Hippocampal formation (tissue), 2 donors: ENCODE results near the gene KLHL17.
"Not testable (repeated sequence)": the region's sequence is repeated elsewhere in the genome, so short reads cannot be mapped to it uniquely, and the experiment has no call there.

Experiments
- DNase-seq, 2 donors: peaks; one replicate each; lab custom pipeline; 2025; lab: John Stamatoyannopoulos, UW

The KLHL17 gene

DNA sequence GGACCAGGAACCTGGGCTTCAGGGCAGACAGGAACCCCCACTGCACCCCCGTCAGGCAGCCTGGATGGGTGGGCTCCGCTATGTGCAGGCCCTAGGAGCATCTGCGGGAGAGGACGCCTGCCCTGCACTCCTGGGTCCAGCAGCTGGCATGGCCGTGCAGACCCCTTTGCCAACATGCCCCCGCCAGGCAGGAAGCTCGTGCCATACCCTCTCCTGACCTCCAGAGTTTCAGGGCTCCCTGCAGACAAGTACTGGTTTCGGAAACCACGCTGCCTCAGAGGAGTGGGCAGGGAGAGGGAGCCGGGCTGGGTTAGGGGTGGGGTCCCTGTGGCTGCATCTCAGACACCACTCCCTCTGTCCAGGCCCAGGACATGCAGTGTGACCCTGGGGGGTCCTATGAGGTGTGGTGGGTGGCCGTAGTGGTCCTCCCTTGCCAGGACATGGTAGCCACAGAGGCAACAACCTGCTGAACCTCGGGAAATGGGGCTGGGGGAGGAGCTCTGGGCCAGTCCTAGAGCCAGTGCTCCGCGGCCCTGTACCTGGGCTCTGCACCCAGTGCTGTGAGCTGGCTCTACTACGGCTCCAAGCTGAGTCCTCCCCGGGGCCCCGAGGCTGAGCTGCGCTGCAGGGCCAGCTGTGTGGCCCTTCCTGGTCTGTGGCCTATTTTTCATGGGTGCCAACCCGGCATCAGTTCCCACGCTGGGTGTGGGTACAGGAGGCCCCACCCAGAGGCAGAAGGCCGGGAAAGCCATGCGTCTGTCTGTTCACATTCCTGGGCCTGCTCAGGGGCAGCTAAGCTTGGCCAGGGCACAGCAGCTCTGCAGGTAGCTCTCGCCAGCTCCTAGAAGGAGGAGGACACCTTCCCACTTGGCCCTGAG is 7.3 kb downstream of the KLHL17 start:
- no peak for DNase-seq

DNA sequence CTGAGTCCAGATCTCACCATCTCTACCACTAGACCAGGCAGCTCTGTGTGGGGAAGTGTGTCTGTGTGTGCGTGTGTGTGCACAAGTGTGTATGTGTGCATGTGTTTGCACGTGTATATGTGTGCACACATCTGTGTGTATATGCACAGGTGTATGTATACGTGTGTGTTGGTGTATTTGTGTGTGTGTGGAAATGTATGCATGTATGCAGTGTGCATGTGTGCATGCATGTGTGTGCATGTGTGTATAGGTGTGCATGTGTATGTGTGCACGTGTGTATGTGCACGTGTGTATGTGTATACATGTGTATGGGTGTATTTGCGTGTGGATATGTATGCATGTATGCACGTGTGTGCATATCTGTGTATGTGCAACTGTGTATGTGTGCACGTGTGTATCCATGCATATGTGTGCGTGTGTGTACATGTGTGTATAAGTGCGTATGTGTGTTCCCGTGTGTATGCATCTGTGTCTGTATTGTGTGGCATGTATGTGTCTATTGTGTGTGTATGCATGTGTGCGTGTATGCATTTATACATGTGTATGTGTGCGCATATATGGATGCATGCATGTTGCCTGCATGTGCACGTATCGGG is 9.0 kb downstream of the KLHL17 start:
- no peak for DNase-seq

DNA sequence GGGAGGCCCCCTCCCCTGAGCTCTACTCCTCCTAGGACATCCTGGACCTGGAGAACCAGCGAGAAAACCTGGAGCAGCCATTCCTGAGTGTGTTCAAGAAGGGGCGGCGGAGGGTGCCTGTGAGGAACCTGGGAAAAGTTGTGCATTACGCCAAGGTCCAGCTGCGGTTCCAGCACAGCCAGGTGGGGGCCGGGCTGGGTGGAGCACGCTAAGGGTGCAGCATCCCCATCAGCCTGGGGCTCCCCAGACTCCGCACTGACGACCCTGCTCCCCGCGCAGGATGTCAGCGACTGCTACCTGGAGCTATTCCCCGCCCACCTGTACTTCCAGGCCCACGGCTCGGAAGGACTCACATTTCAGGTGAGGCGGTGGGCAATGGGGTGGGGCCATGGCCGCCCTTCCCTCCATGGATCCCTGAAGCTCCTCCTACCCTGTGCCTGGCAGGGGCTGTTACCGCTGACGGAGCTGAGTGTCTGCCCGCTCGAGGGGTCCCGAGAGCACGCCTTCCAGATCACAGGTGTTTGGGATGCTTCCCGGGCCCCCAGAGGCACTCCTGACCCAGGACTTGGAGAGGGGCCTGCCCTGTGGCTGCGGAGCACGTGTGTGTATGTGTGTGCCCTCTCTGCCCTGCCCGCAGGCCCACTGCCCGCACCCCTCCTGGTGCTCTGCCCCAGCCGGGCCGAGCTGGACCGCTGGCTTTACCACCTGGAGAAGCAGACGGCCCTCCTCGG is 10.0 kb downstream of the KLHL17 start:
- no peak for DNase-seq

DNA sequence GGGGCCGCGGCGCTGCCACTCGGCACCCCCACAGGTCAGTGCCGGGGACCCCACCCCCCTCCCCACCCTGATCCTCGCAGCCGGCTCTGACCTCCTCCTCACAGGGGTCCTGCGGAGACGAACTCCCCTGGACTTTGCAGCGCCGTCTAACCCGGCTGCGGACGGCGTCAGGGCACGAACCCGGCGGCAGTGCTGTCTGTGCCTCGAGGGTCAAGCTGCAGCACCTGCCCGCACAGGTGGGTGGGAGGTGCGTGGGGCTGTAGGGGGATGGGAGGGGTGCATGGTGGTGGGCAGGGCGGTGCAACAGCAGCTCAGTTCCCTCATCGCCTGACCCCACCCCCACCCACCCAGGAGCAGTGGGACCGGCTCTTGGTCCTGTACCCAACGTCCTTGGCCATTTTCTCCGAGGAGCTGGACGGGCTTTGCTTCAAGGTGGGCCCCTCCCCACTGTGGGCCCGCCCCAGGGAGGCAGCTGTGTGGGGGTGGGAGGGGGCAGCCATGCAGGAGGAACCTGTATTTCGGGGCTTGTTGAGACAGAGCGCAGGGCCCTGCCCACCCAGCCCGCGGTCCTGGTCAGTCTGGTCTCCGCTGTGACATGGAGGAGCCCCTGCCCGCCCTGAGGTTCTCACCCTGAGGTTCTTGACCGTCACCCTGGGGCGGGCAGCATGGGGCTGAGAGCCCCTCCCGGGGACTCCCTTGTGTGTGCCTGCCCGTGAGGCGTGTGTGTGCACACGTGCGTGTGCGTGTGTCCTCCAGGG is 10.8 kb downstream of the KLHL17 start:
- no peak for DNase-seq

GRCh38 chr1:971751-972506 is 11.5 kb downstream of the KLHL17 start:
- DNase-seq, result no peak

DNA sequence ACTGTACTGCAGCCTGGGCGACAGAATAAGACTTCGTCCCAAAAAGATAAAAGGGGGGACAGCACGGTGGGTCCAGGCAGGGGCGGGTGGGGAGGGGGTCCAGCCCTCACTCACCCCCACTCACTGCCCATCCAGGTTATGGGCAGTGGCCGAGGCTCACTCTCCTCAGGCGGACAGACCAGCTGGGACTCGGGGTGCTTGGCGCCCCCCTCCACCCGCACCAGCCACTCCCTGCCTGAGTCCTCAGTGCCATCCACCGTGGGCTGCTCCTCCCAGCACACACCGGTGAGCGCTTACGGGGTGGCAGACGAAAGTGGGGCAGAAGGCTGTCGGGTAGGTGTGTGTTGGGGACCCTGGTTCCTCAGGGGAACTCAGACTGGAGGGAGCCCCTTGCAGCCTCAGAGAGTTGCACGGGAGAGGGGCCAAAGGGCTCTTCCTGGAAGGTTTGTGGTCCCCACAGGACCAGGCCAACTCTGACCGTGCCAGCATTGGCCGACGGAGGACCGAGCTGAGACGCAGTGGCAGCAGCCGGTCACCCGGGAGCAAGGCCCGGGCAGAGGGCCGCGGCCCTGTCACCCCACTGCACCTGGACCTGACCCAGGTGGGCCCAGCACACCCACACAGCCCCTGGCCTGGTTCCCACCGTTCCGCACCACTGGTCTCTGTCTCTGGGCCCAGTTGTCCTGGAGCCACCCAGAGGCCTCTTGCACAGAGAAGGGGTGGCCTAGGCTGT is 12.5 kb downstream of the KLHL17 start:
- no peak for DNase-seq

DNA sequence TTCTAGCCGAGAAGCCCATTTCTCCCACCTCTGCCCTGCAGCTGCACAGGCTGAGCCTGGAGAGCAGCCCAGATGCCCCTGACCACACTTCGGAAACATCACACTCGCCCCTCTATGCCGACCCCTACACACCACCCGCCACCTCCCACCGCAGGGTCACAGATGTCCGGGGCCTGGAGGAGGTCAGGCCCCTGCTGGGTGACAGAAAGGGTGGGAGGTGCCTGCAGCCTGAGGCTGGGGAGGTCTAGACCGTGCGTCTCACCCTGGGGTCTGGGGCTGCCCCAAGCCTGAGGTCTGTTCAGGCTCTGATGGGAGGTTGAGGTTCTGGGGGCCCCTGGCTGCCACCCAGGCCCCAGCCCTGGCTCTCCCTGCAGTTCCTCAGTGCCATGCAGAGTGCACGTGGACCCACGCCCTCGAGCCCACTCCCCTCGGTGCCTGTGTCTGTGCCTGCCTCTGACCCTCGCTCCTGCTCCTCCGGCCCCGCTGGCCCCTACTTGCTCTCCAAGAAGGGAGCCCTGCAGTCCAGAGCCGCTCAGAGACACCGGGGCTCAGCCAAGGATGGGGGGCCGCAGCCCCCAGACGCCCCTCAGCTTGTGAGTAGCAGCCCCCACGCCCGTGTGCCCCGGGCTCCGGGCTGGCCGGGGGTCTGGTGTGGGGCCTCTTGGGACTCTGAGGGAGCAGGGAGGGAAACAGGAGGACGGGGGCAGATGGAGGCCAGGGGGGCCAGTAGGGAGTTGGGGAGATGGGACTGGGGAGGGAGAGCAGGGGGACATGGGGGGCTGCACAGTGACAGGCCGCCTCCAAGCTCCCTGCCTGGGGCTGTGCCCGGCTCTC is 13.3 kb downstream of the KLHL17 start:
- no peak for DNase-seq

- DNase-seq, result no peak
Observed at GRCh38 chr1:974293-974640, 13.9 kb downstream of the KLHL17 start.

GRCh38 chr1:974687-975328 is 14.4 kb downstream of the KLHL17 start:
- no peak for DNase-seq

DNA sequence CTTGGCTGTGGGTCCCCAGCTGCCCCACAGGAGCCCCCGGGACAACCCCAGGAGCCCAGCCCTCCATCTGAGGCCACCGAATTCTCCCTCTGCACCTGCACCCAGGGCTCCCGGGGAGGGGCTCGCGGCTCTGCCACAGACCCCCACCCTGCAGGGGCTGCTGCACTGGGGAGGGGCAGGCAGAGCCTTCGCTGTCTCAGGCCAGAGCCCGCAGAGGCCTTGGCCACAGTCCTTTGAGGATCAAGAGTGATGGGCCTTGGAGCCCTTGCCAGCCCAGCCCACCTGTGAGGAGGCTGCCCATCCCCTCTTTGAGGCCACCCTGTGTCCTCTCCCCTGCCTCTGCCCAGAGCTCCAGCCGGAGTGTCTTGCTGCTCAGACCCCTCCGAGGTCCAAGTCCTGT is 15.0 kb downstream of the KLHL17 start:
- no peak for DNase-seq

- DNase-seq, result no peak
Observed at GRCh38 chr1:975896-976683, 15.7 kb downstream of the KLHL17 start.

DNA sequence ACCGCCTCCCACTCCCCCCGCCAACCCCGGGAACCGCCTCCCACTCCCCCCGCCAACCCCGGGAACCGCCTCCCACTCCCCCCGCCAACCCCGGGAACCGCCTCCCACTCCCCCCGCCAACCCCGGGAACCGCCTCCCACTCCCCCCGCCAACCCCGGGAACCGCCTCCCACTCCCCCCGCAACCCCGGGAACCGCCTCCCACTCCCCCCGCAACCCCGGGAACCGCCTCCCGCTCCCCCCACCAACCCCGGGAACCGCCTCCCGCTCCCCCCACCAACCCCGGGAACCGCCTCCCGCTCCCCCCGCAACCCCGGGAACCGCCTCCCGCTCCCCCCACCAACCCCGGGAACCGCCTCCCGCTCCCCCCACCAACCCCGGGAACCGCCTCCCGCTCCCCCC is 16.4 kb downstream of the KLHL17 start:
- DNase-seq, result not testable (repeated sequence)

GRCh38 chr1:978069-978834 is 17.9 kb downstream of the KLHL17 start:
- DNase-seq, result no peak

DNA sequence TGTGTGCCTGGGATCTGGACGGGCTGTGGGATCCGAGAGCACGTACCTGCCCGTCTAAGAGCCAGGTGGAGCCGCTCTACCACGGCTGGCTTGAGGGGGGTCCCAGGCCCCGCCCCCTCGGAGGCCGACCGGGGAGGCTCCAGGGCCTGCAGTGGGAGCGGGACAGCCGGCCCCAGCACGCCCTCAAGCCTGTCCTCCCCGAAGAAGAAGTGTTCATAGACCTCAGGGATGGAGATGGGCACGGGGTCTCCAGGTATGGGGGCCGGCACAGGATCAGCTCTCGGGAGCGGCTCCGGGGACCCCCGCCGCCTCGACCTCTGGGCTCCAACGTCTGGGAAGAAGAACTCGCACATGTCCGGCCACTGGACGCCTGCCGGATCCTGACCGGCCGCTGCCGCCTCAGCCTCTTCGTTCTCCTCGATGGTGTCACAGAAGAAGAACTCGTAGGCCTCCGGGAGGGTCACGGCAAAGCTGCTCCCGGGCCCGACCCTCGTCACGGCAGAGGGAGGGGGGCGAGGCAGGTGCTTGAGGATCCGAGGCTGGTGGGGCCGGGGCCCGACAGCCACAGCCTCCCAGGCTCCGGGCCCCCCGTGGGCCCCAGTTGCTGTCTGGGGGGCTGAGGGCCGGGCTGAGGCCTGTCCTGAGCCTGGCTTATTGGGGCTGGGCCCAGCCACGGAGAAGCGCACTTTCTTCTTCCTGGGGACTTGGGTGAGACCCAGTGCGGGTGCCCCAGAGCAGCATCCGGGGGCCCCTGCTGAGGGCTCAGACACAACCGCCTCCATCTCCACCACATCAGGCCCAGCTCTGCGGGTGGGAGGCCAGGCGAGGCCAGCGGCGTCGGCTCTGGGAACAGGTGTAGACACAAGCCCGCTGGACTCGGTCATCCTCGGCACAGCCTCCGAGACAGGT is 18.7 kb downstream of the KLHL17 start:
- DNase-seq, result no peak

- no peak for DNase-seq
Observed at GRCh38 chr1:979744-980072, 19.3 kb downstream of the KLHL17 start.

- no peak for DNase-seq
Observed at GRCh38 chr1:980137-980571, 19.8 kb downstream of the KLHL17 start.
